DND-41 (cell line): ENCODE results near the gene NRP1.

Experiments
- EZH2 ChIP-seq: IDR thresholded peaks from 3 replicates; pipeline ENCODE4 v1.6.1; 2012; ENCODE audit warnings: borderline replicate concordance, low read depth, mild to moderate bottlenecking, moderate library complexity, low read length, inconsistent platforms; ENCODE audit not compliant: severe bottlenecking
- TF ChIP-seq, protein P1 (sequence below): IDR thresholded peaks from 2 replicates; pipeline ENCODE4 v1.5.1; 2012; ENCODE audit warnings: borderline replicate concordance, low read length, moderate library complexity, mild to moderate bottlenecking; ENCODE audit not compliant: poor library complexity, severe bottlenecking; ENCODE audit errors: extremely low read depth

DNA sequence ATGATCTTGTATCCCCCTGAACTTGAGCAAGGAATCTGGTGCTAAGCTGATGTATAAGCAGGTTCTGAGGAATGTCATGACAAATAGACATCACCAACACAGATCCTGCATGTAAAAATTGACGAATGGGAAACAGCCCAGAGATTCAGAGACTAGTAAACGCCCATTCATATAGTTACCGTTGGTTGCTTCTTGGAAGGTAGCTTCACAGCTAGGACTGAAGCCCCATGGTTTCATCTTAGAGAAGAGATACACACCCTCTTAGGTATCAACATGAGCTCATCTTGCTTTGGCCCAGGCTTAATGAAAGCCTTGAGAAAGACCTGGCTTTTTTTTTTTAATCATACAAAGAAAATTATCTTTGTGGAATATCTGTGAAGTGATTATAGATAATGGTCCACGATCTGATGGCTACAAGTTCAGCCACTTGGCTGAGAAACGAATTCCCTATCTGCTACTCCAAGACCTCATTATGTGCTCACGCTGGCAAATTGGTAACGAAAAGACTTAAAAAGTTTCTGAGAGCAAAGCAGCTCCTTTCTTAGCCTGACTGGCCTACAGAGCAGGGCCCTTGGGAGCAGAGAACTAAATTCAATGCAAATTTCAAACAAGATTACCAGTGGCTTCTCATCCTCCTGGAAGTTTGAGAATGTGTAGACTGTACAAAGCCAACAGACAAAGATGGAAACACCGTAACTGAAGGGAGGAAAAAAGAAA is 181.1 kb downstream of the NRP1 start:
- TF ChIP-seq, protein P1, sequence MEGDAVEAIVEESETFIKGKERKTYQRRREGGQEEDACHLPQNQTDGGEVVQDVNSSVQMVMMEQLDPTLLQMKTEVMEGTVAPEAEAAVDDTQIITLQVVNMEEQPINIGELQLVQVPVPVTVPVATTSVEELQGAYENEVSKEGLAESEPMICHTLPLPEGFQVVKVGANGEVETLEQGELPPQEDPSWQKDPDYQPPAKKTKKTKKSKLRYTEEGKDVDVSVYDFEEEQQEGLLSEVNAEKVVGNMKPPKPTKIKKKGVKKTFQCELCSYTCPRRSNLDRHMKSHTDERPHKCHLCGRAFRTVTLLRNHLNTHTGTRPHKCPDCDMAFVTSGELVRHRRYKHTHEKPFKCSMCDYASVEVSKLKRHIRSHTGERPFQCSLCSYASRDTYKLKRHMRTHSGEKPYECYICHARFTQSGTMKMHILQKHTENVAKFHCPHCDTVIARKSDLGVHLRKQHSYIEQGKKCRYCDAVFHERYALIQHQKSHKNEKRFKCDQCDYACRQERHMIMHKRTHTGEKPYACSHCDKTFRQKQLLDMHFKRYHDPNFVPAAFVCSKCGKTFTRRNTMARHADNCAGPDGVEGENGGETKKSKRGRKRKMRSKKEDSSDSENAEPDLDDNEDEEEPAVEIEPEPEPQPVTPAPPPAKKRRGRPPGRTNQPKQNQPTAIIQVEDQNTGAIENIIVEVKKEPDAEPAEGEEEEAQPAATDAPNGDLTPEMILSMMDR: no peak
- TF ChIP-seq EZH2: no peak
